GM18861 (cell line): ENCODE measurements around the gene OR4D10.
A peak's percentile ranks its signal among the peaks of the same experiment; 100 is the strongest.
"Not testable (repeated sequence)": the region's sequence is repeated elsewhere in the genome, so short reads cannot be mapped to it uniquely, and the experiment has no call there.

Experiments used
- ATAC-seq: cut with Tn5 transposase; IDR thresholded peaks from one replicate; pipeline ENCODE4 v1.9.1; 2021; ENCODE audit not compliant: unreplicated experiment

Gene OR4D10

GRCh38 chr11:59473015-59473414 lies at the start of gene OR4D10:
Gene OR4D10, plus strand, starts transcription at chr11:59473315. Its CDS starts 4,115 bp downstream, at chr11:59477430.
- ATAC-seq: no peak

DNA sequence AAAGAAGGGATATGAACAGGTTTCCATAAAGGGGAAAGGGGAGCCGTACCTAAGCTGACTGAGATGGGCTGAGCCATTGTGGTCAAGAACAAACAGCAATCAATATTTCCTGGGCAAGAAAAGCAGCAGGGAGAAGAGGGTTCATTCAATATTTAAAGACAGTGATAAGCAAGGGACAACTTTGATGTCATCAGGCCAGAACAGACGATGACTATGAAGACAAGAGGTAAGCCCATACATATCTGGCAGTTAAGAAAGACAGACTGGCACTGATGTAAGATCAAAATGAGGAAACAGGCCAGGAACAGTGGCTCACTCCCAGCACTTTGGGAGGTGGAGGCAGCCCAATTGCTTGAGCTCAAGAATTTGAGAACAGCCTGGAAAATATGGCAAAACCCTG lies 49.3 kb upstream of the OR4D10 start:
- ATAC-seq: no peak

DNA sequence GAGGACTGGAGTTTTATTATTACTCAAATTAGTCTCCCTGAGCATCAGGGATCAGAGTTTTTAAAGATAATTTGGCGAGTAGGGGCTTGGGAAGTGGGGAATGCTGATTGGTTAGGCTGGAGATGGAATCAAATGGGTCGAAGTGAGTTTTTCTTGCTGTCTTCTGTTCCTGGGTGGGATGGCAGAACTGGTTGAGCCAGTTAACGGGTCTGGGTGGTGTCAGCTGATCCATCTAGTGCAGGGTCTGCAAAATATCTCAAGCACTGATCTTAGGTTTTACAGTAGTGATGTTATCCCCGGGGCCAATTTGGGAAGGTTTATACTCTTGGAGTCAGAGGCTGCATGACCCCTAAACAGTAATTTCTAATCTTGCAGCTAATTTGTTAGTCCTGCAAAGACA lies 48.0 kb upstream of the OR4D10 start:
- ATAC-seq: no peak

DNA sequence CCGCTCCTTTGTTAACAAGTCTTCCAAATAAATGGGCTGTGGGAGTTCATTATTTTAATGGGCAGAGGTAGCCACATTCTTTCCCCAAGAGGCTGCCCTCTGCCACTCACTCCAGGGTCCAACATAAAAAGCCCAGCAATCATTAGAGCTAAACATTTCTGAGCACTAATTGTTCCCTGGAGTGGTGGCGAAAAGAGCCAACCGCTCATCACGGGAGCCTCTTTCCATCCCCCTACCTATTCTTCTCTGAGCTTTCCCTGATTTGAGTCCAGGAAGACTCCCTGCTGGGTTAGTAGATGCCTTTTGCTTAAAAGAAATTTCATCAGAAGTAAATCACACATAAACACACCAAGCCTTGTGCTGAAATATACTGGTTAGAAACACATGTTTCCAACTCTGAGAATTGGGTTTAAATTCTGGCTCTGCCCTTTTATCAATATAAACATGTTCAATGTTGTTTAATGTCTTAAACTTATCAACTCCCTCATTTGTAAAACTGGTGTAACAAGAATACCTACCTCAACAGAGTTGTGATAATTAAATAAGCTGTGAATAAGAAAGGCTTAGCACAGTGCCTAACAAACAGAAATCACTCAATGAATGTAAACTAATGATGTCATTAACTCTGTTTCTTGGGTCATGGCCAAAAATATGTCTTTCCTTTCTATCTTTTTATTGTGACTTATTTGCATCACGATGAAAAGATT lies 46.6 kb upstream of the OR4D10 start, which contains the start of gene OR5A2:
Gene OR5A2, minus strand, starts transcription at position 53 of the 707 bp plus-strand sequence. CDS start 3,460 bp downstream, outside the sequence.
- no peak for ATAC-seq

- no peak for ATAC-seq
These were observed 46.1 kb upstream of the OR4D10 start for GRCh38 chr11:59427068-59427382.

DNA sequence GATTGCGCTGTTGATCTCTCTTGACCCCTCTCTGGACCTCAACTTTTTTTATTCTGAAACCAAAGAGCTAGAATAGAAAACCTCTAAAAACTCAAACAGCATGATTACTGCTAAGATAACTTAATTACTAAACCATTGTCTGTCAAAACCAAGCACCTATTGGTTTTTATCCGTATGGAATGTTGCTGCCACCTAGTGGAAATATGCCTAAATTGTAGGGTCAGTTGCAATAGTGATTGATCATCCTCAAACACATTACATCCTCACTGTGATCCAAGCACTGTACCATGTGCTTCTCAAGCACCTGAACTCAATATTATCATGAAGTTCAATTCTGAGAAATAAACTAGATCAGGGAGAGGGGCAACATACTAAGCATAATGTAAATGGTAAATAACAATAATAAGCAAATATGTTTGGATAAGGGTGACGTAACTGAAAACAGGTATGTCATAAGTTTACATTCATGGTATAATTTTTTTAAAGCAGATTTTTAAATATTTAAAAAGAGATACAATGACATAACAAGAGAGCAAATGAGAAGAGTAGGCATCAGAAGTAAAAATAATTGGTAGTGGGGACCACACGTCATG lies 43.1 kb upstream of the OR4D10 start:
- ATAC-seq: peak; percentile 88

- no peak for ATAC-seq
These were observed 36.9 kb upstream of the OR4D10 start, which contains the start of gene OR5A1 for GRCh38 chr11:59436169-59436568. Gene OR5A1, plus strand, starts transcription at chr11:59436469. Its CDS starts 6,700 bp downstream, at chr11:59443169.

DNA sequence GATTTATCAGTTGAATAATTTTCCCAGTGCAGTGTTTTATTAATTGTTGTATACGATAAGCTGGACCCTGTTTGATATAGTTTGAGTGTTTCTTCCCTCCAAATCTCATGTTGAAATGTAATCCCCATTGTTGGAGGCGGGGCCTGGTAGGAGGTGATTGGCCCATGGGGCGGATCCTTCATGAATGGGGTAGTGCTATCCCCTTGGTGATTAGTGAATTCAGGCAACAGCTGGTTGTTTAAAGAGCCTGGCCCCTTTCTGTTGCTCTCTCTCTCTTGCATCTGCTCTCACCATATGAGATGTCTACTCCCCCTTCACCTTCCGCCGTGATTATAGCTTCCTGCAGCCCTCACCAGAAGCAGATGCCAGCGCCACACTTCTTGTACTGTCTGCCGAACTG lies 35.3 kb upstream of the OR4D10 start:
- ATAC-seq: no peak

GRCh38 chr11:59445624-59446023 lies 27.5 kb upstream of the OR4D10 start:
- ATAC-seq: not testable (repeated sequence)

DNA sequence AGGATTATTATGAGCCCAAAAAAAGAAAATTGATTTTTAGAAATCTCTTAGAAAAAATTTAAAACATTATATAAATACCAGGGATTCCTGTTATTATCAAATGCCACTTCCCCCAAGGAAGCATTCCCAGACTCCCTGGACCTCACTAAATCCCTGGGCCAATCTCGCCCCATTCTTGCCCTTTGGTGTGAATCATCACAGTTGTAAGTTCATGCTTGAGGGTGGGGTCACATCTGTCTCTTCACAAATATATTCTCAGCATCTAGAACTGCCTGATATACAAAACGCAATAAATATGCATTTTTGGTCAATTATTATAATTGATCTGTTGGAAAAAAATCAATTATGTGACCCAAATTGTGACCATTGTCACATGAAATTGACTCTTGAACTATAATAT lies 24.6 kb upstream of the OR4D10 start:
- ATAC-seq: no peak

DNA sequence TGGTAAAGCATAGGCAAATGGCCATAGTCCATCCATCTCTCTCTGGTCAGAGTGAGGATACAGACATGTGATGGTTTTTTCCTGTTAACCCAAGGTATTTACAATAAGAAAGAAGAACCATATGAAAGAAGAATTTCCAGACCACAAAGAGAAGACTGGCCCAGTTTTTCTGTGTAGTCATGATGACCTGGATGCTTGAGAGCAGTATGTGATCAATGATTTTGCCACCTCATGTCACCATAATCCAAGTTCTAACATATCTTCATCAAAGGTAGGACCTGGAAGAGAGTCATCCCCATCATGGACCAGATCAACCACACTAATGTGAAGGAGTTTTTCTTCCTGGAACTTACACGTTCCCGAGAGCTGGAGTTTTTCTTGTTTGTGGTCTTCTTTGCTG lies 16.5 kb upstream of the OR4D10 start, which contains the start of gene OR4D6:
Gene OR4D6, plus strand, starts transcription at position 301 of the 400 bp plus-strand sequence. Its CDS starts 0 bp downstream, at position 301.
- no peak for ATAC-seq

DNA sequence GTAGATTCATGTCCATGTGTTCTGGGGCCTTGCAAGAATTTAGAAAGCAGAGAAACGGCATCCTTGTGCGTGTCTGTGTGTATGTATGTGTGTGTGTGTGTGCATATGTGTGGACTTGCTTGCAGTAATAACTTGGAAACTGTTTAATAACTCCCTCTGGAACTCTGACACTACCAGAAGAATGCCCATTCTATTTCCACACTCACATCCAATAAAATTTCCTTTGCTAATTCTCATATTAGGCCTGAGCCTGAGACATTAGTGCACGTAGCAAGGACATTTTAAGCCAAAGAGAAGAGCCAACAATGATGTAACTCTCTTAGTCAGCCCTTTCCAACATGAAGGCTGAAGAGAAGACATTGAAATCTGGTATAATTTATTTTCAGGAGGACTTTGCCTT lies 13.2 kb upstream of the OR4D10 start:
- ATAC-seq: no peak

- ATAC-seq: no peak
These were observed 9.9 kb upstream of the OR4D10 start for GRCh38 chr11:59463190-59463641.

DNA sequence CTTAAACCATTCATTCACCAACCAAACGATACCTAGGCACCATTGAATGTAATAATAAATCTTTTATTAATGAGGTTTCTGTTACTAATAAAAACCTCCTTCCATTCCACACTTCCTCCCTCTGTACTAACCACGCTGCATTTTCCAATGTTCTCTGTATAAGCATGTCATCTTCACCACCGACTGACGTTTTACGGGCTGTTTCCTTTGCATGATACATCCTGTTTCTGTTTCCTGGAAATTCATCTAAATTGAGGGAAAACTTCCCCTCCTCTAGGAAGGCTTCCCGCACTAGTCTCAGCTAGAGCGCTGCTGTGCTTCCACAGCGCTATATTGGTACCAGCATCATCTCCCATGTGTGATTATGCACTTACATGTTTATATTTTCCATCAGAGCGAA lies 2.1 kb downstream of the OR4D10 start:
- no peak for ATAC-seq

DNA sequence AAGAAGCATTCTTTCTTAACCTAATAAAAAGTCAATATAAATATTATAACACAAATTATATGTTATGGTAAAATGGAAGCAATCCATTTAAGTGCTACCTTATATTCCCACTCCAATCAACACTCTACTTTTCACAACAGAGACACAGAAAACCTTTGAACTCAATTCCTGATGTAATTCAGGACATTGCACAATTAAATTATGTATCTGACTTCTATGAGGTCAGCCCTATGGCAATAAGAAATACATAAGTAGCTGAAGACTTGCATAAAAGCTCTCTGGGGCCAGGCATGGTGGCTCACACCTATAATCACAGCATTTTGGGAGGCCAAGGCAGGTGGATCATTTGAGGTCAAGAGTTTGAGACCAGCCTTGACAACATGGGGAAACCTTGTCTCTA lies 6.8 kb downstream of the OR4D10 start:
- ATAC-seq: no peak

DNA sequence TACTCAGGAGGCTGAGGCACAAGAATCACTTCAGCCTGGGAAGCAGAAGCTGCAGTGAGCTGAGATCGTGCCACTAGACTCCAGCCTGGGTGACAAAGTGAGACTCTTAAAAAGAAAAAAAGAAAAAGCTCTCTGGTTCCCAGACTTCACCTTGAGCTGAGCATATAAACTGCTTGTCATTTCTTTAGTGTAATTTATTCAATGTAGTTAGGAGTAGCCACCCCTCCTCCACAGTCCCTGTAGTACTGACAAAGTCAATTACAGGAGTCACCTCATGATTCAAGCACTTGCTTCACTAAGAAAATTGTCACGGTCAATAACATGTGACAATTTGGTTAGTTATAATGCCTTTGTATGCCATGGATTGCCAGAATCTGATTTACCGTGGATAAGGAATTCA lies 7.2 kb downstream of the OR4D10 start:
- ATAC-seq: no peak

DNA sequence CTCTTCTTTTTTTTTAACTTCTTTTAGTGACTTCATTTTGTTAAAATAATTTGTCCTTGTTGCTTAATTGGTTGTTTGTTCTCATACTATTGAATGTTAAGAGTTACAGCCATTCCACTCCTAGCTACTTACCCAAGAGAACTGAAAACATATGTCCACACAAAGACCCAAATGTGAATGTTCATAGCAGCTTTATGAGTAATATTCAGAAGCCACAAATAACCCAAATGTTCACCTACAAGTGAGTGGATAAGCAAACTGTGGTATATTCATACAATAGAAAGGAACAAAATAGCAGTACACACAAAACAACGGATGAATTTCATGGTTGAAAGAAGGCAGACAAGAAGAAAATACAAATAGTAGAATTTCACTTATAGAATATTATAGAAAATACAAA lies 28.8 kb downstream of the OR4D10 start:
- ATAC-seq: no peak

DNA sequence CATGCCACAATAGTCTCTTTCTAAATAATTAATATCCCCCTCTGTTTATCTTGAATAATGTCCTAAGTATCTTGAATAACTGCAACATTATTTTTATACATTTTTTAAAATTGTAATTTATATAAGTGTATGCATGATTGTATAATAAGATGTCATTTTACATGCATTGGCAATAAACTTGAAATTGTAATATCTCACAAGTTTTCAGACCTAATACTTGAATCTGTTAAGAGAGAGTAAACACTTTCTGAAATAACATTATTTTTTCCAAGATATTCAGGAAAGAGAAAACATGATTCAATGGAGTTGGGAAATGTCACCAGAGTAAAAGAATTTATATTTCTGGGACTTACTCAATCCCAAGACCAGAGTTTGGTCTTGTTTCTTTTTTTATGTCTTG lies 30.2 kb downstream of the OR4D10 start, which contains the start of gene OR4D11:
Gene OR4D11, plus strand, starts transcription at position 301 of the 400 bp plus-strand sequence. Its CDS starts 0 bp downstream, at position 301.
- ATAC-seq: no peak

DNA sequence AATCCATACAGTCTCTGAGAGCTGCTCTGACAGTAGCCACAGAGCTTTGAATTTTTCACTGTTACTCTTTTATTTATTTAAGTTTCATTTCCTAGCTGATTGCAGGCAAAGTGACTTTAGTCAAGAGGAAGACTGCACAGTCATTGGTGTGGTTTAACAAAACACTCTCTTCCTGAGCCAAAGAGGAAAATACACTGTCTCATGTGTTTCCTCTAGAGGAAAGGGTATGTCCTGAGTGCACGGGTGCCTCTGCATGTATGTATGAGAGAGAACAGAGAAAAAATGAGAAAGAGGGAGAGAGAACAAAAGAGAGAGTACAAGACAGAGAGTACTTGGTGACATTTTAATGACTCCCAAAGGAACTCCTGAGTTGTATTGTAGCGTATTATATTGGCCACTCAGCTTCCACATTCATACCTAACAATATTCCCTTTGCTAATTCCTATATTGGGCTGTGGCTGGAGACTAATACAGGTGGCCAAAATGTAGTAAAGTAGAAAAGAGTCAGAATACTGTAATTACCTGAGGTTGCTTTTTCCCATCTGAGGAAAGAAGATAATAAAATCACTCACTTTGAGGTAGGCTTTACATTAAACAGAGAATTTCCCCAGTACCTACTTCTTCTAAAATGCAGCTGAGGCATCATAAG lies 38.0 kb downstream of the OR4D10 start, which contains the start of gene OR4D9:
Gene OR4D9, plus strand, starts transcription at position 599 of the 649 bp plus-strand sequence. CDS start 3,374 bp downstream, outside the sequence.
- no peak for ATAC-seq

DNA sequence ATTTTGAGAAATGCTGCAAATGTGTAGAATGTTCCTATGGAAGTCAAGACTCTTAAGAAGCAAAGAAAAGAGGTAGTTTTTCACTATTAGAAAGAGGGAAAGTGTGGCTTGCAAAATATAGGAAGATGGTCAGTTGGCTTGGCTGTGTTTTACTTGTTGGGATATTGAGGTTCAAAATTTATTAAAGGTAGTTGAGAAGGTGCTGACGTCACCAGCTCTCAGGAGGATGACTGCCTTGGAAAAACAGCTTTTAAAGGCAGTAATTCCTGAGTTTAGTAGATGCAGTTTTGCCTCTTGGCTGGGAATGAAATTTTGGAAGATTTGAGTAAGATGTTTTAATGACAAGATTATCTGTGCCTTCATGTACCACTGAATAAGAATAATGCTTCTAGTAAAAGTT lies 38.6 kb downstream of the OR4D10 start:
- no peak for ATAC-seq

GRCh38 chr11:59520139-59520538 lies 47.0 kb downstream of the OR4D10 start:
- ATAC-seq: not testable (repeated sequence)

- no peak for ATAC-seq
These were observed 47.6 kb downstream of the OR4D10 start for GRCh38 chr11:59520741-59521140.
